GM12891 (cell line): ENCODE data around the gene CMTM7.
A peak's percentile ranks its signal among the peaks of the same experiment; 100 is the strongest.

ENCODE experiments used
- DNase-seq: peaks from one replicate; pipeline ENCODE4 v3.0.0; 2011; ENCODE audit warnings: low spot score; ENCODE audit not compliant: insufficient read length
- FAIRE-seq: peaks from 2 replicates; lab custom pipeline; 2011; peaks lifted over from hg19 to GRCh38; lab: Jason Lieb, UNC
- PAX5 ChIP-seq: IDR thresholded peaks from 2 replicates; pipeline ENCODE4 v1.6.1; 2011; ENCODE audit warnings: low read length, moderate library complexity, mild to moderate bottlenecking; ENCODE audit not compliant: insufficient read depth, severe bottlenecking
- POLR2A ChIP-seq: IDR thresholded peaks from 2 replicates; pipeline ENCODE4 v1.6.1; 2011; ENCODE audit warnings: low read depth, low read length, control low read depth
- POLR2AphosphoS5 ChIP-seq: IDR thresholded peaks from 2 replicates; pipeline ENCODE4 v1.6.1; 2011; ENCODE audit warnings: low read depth, low read length, control low read depth
- POU2F2 ChIP-seq: IDR thresholded peaks from 2 replicates; pipeline ENCODE4 v1.6.1; 2011; ENCODE audit warnings: low read depth, mild to moderate bottlenecking, control low read depth, low read length, moderate library complexity
- SPI1 ChIP-seq: IDR thresholded peaks from 2 replicates; pipeline ENCODE4 v1.6.1; 2011; ENCODE audit warnings: low read depth, low read length, control low read depth
- TAF1 ChIP-seq: IDR thresholded peaks from 2 replicates; pipeline ENCODE4 v1.6.1; 2011; ENCODE audit warnings: low read depth, low read length, control low read depth

The CMTM7 gene

DNA sequence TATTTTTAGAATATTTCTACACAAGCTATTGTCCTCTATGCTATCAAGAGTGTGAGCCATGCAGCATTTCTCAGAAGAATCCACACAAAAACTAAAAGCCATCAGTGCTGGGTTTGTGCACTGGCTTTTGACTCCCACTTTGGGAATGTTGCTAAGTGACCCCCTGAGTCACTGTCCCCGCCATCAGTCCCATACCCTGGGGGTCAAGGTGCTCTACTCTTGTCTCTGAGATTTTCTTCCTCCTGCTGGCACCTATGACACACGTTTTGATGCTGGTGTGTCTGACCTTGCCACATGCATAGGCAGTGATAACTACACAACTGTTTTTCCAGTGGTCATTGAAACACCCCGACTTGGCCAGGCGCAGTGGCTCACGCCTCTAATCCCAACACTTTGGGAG is 19.8 kb downstream of the CMTM7 start:
- DNase-seq (no peak), FAIRE-seq (no peak)
- TF ChIP-seq SPI1 (no peak), POLR2A (no peak), POLR2AphosphoS5 (no peak), PAX5 (no peak), POU2F2 (no peak), TAF1 (no peak)

DNA sequence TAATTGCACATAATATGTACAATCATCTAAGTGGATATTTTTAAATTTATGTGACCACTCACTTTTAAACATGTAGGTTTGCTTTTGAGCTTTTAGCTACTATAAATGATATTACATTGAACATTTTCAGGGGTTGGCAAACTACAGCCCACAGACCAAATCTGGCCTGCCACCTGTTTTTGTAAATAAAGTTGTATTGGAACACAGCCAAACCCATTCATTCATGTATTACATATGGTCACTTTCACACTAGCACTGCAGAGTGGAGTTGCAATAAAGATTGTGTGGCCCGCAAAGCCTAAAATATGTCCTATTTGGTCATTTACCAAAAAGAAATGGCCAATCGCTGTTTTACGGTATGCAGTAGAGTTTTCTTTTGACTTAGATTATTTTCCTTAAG is 21.2 kb downstream of the CMTM7 start:
- DNase-seq (no peak), FAIRE-seq (no peak)
- no peak for TF ChIP-seq POU2F2
- TF ChIP-seq PAX5 = no peak
- TF ChIP-seq TAF1 = no peak
- TF ChIP-seq SPI1 = no peak
- no peak for TF ChIP-seq POLR2AphosphoS5
- TF ChIP-seq POLR2A = no peak

DNA sequence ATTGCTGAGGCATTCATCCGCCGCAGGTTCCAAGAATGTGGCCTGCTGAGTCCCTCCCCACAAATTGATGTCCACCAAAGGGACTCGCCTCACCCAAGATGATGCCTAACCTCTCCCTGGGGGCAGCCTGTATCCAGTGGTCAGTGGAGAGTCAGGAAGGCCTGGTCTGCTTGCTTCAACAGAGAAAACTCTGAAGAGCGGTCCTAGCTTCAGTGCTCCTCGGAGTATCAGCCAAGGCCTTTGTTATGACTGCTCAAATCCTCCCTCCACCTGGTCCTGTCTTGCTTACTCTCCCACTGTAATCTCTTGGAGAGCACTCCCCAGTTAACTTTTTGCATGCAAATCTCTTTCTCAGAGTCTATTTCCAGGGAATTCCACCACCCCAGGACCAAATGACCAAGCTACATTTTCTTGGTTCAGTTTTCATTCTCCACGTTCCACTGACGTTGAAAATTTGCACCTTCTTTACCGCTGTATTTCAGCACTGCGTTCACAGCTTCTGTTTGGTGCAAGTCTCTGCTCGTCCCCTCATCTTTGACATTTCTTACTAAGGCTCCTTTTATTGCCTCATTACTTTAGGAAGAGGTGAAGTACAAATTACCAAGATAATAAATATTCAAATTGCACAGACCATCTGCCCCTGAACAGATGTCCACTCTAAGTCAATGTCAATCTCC is 22.3 kb downstream of the CMTM7 start:
- no peak for DNase-seq
- no peak for FAIRE-seq
- TF ChIP-seq POLR2A (0 out of 2 replicates have a peak, but pooled peaks have one; percentile 32), SPI1 (no peak), PAX5 (no peak), POLR2AphosphoS5 (no peak)

GRCh38 chr3:32414522-32415202 is 23.0 kb downstream of the CMTM7 start:
- FAIRE-seq (peak; percentile 5), DNase-seq (no peak)
- TF ChIP-seq TAF1 (no peak), SPI1 (0 out of 2 replicates have a peak, but pooled peaks have one; percentile 27), PAX5 (no peak), POLR2AphosphoS5 (no peak), POU2F2 (no peak)

- no peak for DNase-seq
- TF ChIP-seq POU2F2 (no peak), POLR2A (no peak), SPI1 (no peak), TAF1 (no peak), POLR2AphosphoS5 (no peak), PAX5 (no peak)
- no peak for FAIRE-seq
These were observed 28.1 kb downstream of the CMTM7 start for GRCh38 chr3:32419742-32420125.

GRCh38 chr3:32420126-32421038 is 28.7 kb downstream of the CMTM7 start:
- DNase-seq (no peak), FAIRE-seq (peak; percentile 84)
- TF ChIP-seq SPI1 (no peak), PAX5 (peak; percentile 90)

DNA sequence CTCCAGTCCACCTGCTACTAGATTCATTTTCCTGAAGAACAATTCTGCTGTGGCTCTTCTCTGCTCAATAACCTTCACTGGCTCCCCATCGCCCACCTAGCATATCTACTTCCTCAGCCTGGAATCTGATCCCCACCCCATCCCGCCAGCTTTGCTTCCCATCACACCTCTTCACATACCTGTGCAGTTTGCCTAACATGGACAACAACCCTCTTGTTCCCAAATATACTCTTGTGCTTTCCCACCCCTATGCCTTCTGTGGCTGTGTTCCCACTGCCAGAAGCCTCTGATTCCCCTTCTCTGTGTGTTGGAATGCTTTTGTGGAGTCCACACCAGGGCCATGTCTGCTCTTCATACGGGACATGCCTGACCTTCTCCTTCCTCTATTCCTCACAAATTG is 29.5 kb downstream of the CMTM7 start:
- FAIRE-seq = no peak
- TF ChIP-seq POU2F2 (no peak), POLR2AphosphoS5 (no peak), POLR2A (no peak), SPI1 (no peak), PAX5 (no peak), TAF1 (no peak)

DNA sequence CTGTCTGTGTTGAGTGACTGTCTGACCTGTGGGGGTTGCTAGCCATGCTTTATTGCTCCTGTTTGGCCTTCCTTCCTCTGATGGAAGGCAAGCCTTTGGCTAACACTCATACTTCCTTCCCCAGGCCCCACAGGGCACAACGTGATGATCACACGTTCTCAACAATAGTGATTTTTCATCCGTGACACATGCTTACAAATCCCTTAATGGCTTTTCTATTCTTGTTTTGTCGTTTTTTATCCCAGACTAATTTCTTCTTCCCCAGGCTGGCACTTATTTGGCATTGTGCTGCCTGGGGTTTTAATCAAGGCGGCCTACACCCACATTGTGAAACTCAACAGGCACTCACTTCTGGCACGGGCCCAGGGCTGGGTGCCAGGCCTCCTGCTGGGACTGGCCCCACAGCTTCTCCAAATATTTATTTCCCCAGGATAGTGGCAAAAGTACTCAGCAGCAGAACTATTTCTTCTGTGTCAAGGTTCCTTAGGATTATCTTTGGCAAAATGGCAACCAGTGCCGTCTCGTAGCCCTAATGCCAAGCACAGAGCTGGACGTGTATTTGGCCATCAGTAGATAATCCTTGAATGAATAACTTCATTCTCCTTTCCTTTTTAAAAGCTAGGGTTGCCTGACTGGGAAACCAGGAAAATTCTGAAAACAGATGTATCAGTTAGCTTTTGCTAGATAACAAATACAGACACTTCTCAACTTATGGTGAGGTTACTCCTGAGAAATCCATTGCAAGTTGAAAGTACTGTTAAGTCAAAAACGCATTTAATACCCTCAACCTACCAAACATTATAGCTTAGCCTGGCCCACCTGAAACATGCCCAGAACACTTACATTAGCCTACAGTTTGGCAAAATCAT is 30.6 kb downstream of the CMTM7 start:
- FAIRE-seq = peak; percentile 16
- TF ChIP-seq POLR2AphosphoS5 (no peak), POU2F2 (no peak), POLR2A (no peak), PAX5 (no peak), SPI1 (no peak)
- no peak for DNase-seq

More for the DNA sequence above, 29.5 kb downstream of the CMTM7 start:
- DNase-seq = no peak
